Keratinocyte (primary cell): ENCODE measurements around the gene KHSRP.

Source experiments
- EZH2 ChIP-seq: IDR thresholded peaks from one replicate; pipeline ENCODE4 v1.6.1; 2012; ENCODE audit warnings: inconsistent platforms, mild to moderate bottlenecking, low read length, moderate library complexity
- TF ChIP-seq, protein P1 (sequence below), 3 experiments: IDR thresholded peaks in 1 of 3; conservative IDR thresholded peaks in 1 of 3; optimal IDR thresholded peaks in 1 of 3; 2 replicates in 2 of 3; 3 replicates in 1 of 3; pipeline versions ENCODE3 to v1.5.1; 2011; ENCODE audit warnings: low read length in 3 of 3, mild to moderate bottlenecking in 3 of 3, moderate library complexity in 2 of 3, control low read depth in 1 of 3, inconsistent platforms in 1 of 3; ENCODE audit not compliant: insufficient read depth in 2 of 3; ENCODE audit errors: extremely low read depth in 1 of 3

DNA sequence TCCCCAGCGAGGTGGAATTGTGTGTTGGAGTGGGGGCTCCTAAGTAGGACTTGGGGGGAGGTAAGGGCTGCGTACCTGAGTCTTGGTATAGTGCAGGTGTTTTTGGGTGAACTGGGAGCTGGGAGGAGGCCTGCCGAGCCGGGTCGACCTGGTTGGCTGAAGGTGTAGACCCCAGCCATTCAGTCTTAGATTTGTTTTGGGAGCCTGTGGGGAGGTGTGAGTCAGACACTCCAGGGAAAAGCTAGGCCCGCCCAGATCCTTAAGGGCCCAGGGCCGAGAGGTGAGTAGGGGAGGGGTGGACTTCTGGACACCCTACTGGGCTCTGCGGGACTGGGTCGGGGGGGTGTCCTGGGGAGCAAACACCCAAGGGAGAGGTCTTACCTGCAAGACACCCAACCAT, 40.4 kb upstream of the KHSRP start:
- TF ChIP-seq, protein P1, sequence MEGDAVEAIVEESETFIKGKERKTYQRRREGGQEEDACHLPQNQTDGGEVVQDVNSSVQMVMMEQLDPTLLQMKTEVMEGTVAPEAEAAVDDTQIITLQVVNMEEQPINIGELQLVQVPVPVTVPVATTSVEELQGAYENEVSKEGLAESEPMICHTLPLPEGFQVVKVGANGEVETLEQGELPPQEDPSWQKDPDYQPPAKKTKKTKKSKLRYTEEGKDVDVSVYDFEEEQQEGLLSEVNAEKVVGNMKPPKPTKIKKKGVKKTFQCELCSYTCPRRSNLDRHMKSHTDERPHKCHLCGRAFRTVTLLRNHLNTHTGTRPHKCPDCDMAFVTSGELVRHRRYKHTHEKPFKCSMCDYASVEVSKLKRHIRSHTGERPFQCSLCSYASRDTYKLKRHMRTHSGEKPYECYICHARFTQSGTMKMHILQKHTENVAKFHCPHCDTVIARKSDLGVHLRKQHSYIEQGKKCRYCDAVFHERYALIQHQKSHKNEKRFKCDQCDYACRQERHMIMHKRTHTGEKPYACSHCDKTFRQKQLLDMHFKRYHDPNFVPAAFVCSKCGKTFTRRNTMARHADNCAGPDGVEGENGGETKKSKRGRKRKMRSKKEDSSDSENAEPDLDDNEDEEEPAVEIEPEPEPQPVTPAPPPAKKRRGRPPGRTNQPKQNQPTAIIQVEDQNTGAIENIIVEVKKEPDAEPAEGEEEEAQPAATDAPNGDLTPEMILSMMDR (optimal IDR thresholded peaks at IDR 0.05 in 1 of 3, IDR thresholded peaks at IDR 0.05 in 1 of 3, conservative IDR thresholded peaks at IDR 0.05 in 1 of 3; ENCODE audit: extremely low read depth in 1 of 3, insufficient read depth in 2 of 3, low read length in 3 of 3): no peak
- TF ChIP-seq EZH2: no peak
